Adrenal gland (tissue), 12 donors: Measurements from ENCODE around the gene ANXA1. TPM values are rescaled to one million over a fixed set of nuclear protein-coding genes. Genes with fewer than 3 reads are reported as not detected.
A peak's percentile ranks its signal among the peaks of the same experiment; 100 is the strongest.

ENCODE experiments used
- DNase-seq, 7 donors: peaks; one replicate each; pipeline ENCODE4 v3.0.0-alpha.2; 2019 to 2020
- H3K27ac ChIP-seq, 5 donors: fragments of 200-600 bp; sonication (generic) in 4 of 5; 1 replicate in 3 of 5; 2 replicates in 2 of 5; pipeline versions ENCODE4 v1.5.1 to v1.8.0; 2016 to 2020; ENCODE audit warnings: mild to moderate bottlenecking in 1 of 5
- H3K27me3 ChIP-seq: fragments of 200-600 bp; 2 replicates; pipeline ENCODE4 v1.8.0; 2021
- H3K36me3 ChIP-seq, 2 donors: fragments of 200-600 bp; replicated peaks in 1 of 2; 1 replicate in 1 of 2; 2 replicates in 1 of 2; pipeline versions ENCODE4 v1.5.1 to v1.8.0; 2018 to 2022
- H3K4me1 ChIP-seq, 2 donors: fragments of 200-600 bp; replicated peaks in 1 of 2; 1 replicate in 1 of 2; 2 replicates in 1 of 2; pipeline versions ENCODE4 v1.5.1 to v1.8.0; 2018 to 2021
- H3K4me3 ChIP-seq, 4 donors: fragments of 200-600 bp; sonication (generic) in 3 of 4; one replicate each; pipeline ENCODE4 v1.5.1; 2016 to 2018
- H3K9me3 ChIP-seq, 3 donors: fragments of 200-600 bp; sonication (generic) in 1 of 3; replicated peaks in 1 of 3; 1 replicate in 2 of 3; 2 replicates in 1 of 3; pipeline versions ENCODE4 v1.5.1 to v1.8.0; 2016 to 2021
- CTCF ChIP-seq, 6 experiments: fragments of 450-650 bp in 4 of 6; fragments of 200-600 bp in 2 of 6; sonication (generic) in 1 of 6; IDR thresholded peaks; 1 replicate in 5 of 6; 2 replicates in 1 of 6; pipeline versions ENCODE4 v1.5.1 to v1.8.0; 2016 to 2021; ENCODE audit warnings: antibody characterized with exemption in 6 of 6, mild to moderate bottlenecking in 2 of 6, moderate library complexity in 1 of 6
- POLR2A ChIP-seq, 2 donors: fragments of 450-650 bp; IDR thresholded peaks; one replicate each; pipeline ENCODE4 v1.6.1; 2017; ENCODE audit warnings: antibody characterized with exemption in 2 of 2, mild to moderate bottlenecking in 2 of 2, moderate library complexity in 1 of 2
- WGBS, 4 donors: extraction: QIAGEN DNeasy Blood & Tissue Kit in 2 of 4; methylation state at CpG; one replicate each; pipeline versions ENCODE4 v1.1.5 to v1.1.7; 2013 to 2017; 5-methylcytosine and 5-hydroxymethylcytosine counted together
- intact Hi-C, 2 donors: fragments of 100-400 bp; cut with DNase I; formaldehyde crosslinking; loops; one replicate each; pipeline versions ENCODE4 v1.14.1 to v1.15.0; 2022 to 2023
- polyA plus RNA-seq, 3 donors: library from polyadenylated mRNA; stranded (reverse); fragments of 200-250 nt in 2 of 3; fragments of 350-450 nt in 1 of 3; fragmentation: Illumina TruSeq in 1 of 3; extraction: RNeasy Lipid Tissue Mini Kit (QIAGEN cat#74804) in 1 of 3; gene quantifications; one replicate each; pipeline ENCODE4 v1.2.3, GENCODE V29; 2013 to 2014
- total RNA-seq, 9 donors: library from RNA; depleted of rRNA in 4 of 9; stranded (reverse); fragments of >200 nt in 4 of 9; fragments of 120-200 nt in 1 of 9; fragmentation: NEBNext Ultra II Directional in 1 of 9; extraction: Animal tissue kit (Norgen Biotek cat#: 25700) in 1 of 9; gene quantifications; one replicate each; pipeline versions ENCODE4 v1.1.0 to v1.2.4, GENCODE V29; 2013 to 2023
- donor health status: healthy with polysubstance abuse.
- donor health status: Bipolar disorder and iron deficiency.
- donor health status: DM: yes; HTN: yes; CAD: no.
- donor health status: DM: no; HTN: no; CAD: no.
- donor health status: DM: no; HTN: no; CAD: no.
- donor health status: DM: yes; HTN: yes; CAD: no.

The ANXA1 gene
- total and polyA plus RNA-seq, 12 donors, result 16.5 to 114 (median 63.4) TPM

GRCh38 chr9:73152953-73153352 is 1.3 kb downstream of the ANXA1 start:
- H3K4me1 ChIP-seq, result peaks cover 3 to 43% of the 10 kb centered on the region in 2 donors
- 53 to 70% (median 62%) methylated on average over 2 of the region's 2 CpGs for WGBS, 4 donors
- H3K27me3 ChIP-seq, result no peaks in the 10 kb centered on the region
- no peaks in the 10 kb centered on the region for H3K9me3 ChIP-seq
- DNase-seq, result no peak
- TF ChIP-seq POLR2A (IDR thresholded peaks at IDR 0.05) (no peak), CTCF (IDR thresholded peaks at IDR 0.05) (no peak)
- peak overlapping the region in 1 of 4 donors; percentile 50 for H3K4me3 ChIP-seq
- intact Hi-C loops, result no loop called here
- H3K36me3 ChIP-seq, result no peaks in the 10 kb centered on the region
- H3K27ac ChIP-seq, result peak overlapping the region in 2 of 5 donors; percentile 21 to 54

GRCh38 chr9:73153793-73154227 is 2.1 kb downstream of the ANXA1 start:
- no peaks in the 10 kb centered on the region for H3K36me3 ChIP-seq
- no peak for DNase-seq
- H3K4me3 ChIP-seq, result peak overlapping the region in 1 of 4 donors; percentile 50
- H3K27me3 ChIP-seq, result no peaks in the 10 kb centered on the region
- intact Hi-C loops, result no loop called here
- peaks cover 3 to 43% of the 10 kb centered on the region in 2 donors for H3K4me1 ChIP-seq
- 52 to 63% (median 58%) methylated on average over 4 of the region's 4 CpGs for WGBS, 4 donors
- H3K9me3 ChIP-seq, result no peaks in the 10 kb centered on the region
- H3K27ac ChIP-seq, result peak overlapping the region in 2 of 5 donors; percentile 10 to 54
- TF ChIP-seq CTCF (IDR thresholded peaks at IDR 0.05), result no peak
- no peak for TF ChIP-seq POLR2A (IDR thresholded peaks at IDR 0.05)

GRCh38 chr9:73154271-73154670 is 2.6 kb downstream of the ANXA1 start:
- no peak for DNase-seq
- Histone ChIP-seq H3K4me1 (peaks cover 3 to 38% of the 10 kb centered on the region in 2 donors), H3K27me3 (no peaks in the 10 kb centered on the region), H3K9me3 (no peaks in the 10 kb centered on the region), H3K4me3 (peak overlapping the region in 1 of 4 donors; percentile 50), H3K36me3 (no peaks in the 10 kb centered on the region), H3K27ac (no peak overlapping the region)
- 80 to 87% (median 84%) methylated on average over 8 of the region's 8 CpGs for WGBS, 4 donors
- intact Hi-C loops, result no loop called here
- TF ChIP-seq POLR2A (IDR thresholded peaks at IDR 0.05) (no peak), CTCF (IDR thresholded peaks at IDR 0.05) (no peak)

GRCh38 chr9:73154722-73155121 is 3.1 kb downstream of the ANXA1 start:
- peaks cover 0 to under 1% of the 10 kb centered on the region in 2 donors for H3K36me3 ChIP-seq
- no peak overlapping the region for H3K27ac ChIP-seq
- H3K4me3 ChIP-seq, result peak overlapping the region in 1 of 4 donors; percentile 50
- DNase-seq, result no peak
- H3K27me3 ChIP-seq, result no peaks in the 10 kb centered on the region
- H3K4me1 ChIP-seq, result peaks cover 2 to 33% of the 10 kb centered on the region in 2 donors
- WGBS, 4 donors, result 75 to 94% (median 78%) methylated on average over 2 of the region's 2 CpGs
- TF ChIP-seq POLR2A (IDR thresholded peaks at IDR 0.05), result no peak
- TF ChIP-seq CTCF (IDR thresholded peaks at IDR 0.05), result no peak
- intact Hi-C loops, result no loop called here
- H3K9me3 ChIP-seq, result no peaks in the 10 kb centered on the region
